ENCODE results near the gene TMEM26.

The TMEM26 gene

DNA sequence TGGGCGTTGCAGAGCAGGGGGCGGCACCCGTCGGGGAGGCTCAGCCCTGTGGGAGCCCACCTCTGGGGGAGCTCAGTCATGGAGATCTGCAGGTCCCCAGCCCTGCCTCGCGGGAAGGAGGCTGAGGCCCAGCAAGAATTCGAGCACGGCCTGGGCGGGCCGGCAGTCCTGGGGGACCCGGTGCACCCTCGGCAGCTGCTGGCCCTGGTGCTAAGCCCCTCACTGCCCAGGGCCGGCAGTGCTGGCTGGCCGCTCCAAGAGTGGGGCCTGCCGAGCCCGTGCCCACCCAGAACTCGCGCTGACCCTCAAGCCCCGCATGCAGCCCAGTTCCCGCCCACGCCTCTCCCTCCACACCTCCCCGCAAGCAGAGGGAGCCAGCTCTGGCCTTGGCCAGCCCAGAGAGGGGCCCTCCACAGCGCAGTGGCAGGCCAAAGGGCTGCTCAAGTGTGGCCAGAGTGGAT lies 76.2 kb downstream of the TMEM26 start:
- H3K4me2 ChIP-seq (ENCODE audit: low read length): no peak overlapping the region
- no peaks in the 10 kb centered on the region for H3K4me1 ChIP-seq (ENCODE audit: control insufficient read depth, low read depth, low read length)
- no peaks in the 10 kb centered on the region for H3K79me1 ChIP-seq (ENCODE audit: low read length)
- H3K27ac ChIP-seq (ENCODE audit: low read depth, low read length): no peak overlapping the region
- H4K5ac ChIP-seq (ENCODE audit: low read length): no peak overlapping the region
- no peaks in the 10 kb centered on the region for H3K79me2 ChIP-seq (ENCODE audit: control insufficient read depth, insufficient read depth, low read length)
- no peak overlapping the region for H3K9ac ChIP-seq (ENCODE audit: low read length)
- no peak overlapping the region for H2BK15ac ChIP-seq (replicated peaks; ENCODE audit: low read depth)
- no peak overlapping the region for H2BK120ac ChIP-seq (ENCODE audit: low read depth, low read length)
- H3K56ac ChIP-seq (ENCODE audit: low read length): no peak overlapping the region
- no peak overlapping the region for H3K4me3 ChIP-seq (ENCODE audit: low read length)
- no peak overlapping the region for H3K23ac ChIP-seq (ENCODE audit: low read length)
- H2BK5ac ChIP-seq (ENCODE audit: low read length): no peak overlapping the region
- DNase-seq: no peak
- no peak overlapping the region for H2AK5ac ChIP-seq (ENCODE audit: low read length)
- no peaks in the 10 kb centered on the region for H3K27me3 ChIP-seq (ENCODE audit: insufficient read depth, low read length, poor library complexity)
- no peak overlapping the region for H4K8ac ChIP-seq (ENCODE audit: low read depth, low read length)
- no CpG with 5 or more reads among the region's 23 CpGs for WGBS (ENCODE audit: extremely low coverage, insufficient coverage, low lambda C conversion rate)
- H3K18ac ChIP-seq (ENCODE audit: low read length): no peak overlapping the region
- H3K4ac ChIP-seq (ENCODE audit: low read depth, low read length): no peak overlapping the region
- no peaks in the 10 kb centered on the region for H3K36me3 ChIP-seq (ENCODE audit: control insufficient read depth, insufficient read depth, low read length)

DNA sequence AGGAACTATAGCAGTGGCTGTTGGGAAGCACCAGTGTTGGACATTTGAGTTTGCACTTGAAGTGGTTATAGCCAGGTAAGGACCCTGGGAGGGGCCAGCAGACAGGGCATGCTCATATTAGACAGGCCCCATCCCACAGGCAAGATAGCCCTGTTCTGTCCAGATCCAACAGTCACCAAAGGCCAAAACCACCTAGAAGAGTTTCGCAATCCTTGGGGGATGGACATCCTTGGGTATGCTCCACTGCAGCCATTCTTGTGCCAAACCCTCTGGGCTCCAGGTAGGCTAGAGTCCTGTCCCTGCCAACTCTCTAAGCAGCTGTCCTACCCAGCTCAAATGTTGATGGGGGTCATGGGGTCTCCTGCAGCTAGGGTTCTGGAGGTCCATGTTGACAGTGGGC lies 76.8 kb downstream of the TMEM26 start:
- Histone ChIP-seq H3K4me1 (ENCODE audit: control insufficient read depth, low read depth, low read length) (no peaks in the 10 kb centered on the region), H3K27me3 (ENCODE audit: insufficient read depth, low read length, poor library complexity) (no peaks in the 10 kb centered on the region), H3K79me2 (ENCODE audit: control insufficient read depth, insufficient read depth, low read length) (no peaks in the 10 kb centered on the region), H2BK15ac (replicated peaks; ENCODE audit: low read depth) (no peak overlapping the region), H4K5ac (ENCODE audit: low read length) (no peak overlapping the region), H4K8ac (ENCODE audit: low read depth, low read length) (no peak overlapping the region), H2BK5ac (ENCODE audit: low read length) (no peak overlapping the region), H3K36me3 (ENCODE audit: control insufficient read depth, insufficient read depth, low read length) (no peaks in the 10 kb centered on the region), H3K56ac (ENCODE audit: low read length) (no peak overlapping the region), H3K9ac (ENCODE audit: low read length) (no peak overlapping the region), H3K4me3 (ENCODE audit: low read length) (no peak overlapping the region), H2AK5ac (ENCODE audit: low read length) (no peak overlapping the region), H3K23ac (ENCODE audit: low read length) (no peak overlapping the region), H3K18ac (ENCODE audit: low read length) (no peak overlapping the region), H2BK120ac (ENCODE audit: low read depth, low read length) (no peak overlapping the region), H3K4me2 (ENCODE audit: low read length) (no peak overlapping the region), H3K27ac (ENCODE audit: low read depth, low read length) (no peak overlapping the region), H3K79me1 (ENCODE audit: low read length) (no peaks in the 10 kb centered on the region), H3K4ac (ENCODE audit: low read depth, low read length) (no peak overlapping the region)
- no CpG with 5 or more reads among the region's 1 CpG for WGBS (ENCODE audit: extremely low coverage, insufficient coverage, low lambda C conversion rate)
- no peak for DNase-seq

- Histone ChIP-seq H2BK5ac (ENCODE audit: low read length) (no peak overlapping the region), H3K56ac (ENCODE audit: low read length) (no peak overlapping the region), H3K4me2 (ENCODE audit: low read length) (no peak overlapping the region), H3K27me3 (ENCODE audit: insufficient read depth, low read length, poor library complexity) (no peaks in the 10 kb centered on the region), H3K9ac (ENCODE audit: low read length) (no peak overlapping the region), H2BK15ac (replicated peaks; ENCODE audit: low read depth) (no peak overlapping the region), H3K4me1 (ENCODE audit: control insufficient read depth, low read depth, low read length) (no peaks in the 10 kb centered on the region), H3K27ac (ENCODE audit: low read depth, low read length) (no peak overlapping the region), H2BK120ac (ENCODE audit: low read depth, low read length) (no peak overlapping the region), H4K5ac (ENCODE audit: low read length) (no peak overlapping the region), H3K79me2 (ENCODE audit: control insufficient read depth, insufficient read depth, low read length) (no peaks in the 10 kb centered on the region), H3K23ac (ENCODE audit: low read length) (no peak overlapping the region), H4K8ac (ENCODE audit: low read depth, low read length) (no peak overlapping the region), H3K18ac (ENCODE audit: low read length) (no peak overlapping the region), H3K4ac (ENCODE audit: low read depth, low read length) (no peak overlapping the region), H2AK5ac (ENCODE audit: low read length) (no peak overlapping the region), H3K79me1 (ENCODE audit: low read length) (no peaks in the 10 kb centered on the region), H3K4me3 (ENCODE audit: low read length) (no peak overlapping the region), H3K36me3 (ENCODE audit: control insufficient read depth, insufficient read depth, low read length) (no peaks in the 10 kb centered on the region)
- no CpG with 5 or more reads among the region's 1 CpG for WGBS (ENCODE audit: extremely low coverage, insufficient coverage, low lambda C conversion rate)
- DNase-seq: no peak
Observed at GRCh38 chr10:61366365-61366764, 86.8 kb downstream of the TMEM26 start.

DNA sequence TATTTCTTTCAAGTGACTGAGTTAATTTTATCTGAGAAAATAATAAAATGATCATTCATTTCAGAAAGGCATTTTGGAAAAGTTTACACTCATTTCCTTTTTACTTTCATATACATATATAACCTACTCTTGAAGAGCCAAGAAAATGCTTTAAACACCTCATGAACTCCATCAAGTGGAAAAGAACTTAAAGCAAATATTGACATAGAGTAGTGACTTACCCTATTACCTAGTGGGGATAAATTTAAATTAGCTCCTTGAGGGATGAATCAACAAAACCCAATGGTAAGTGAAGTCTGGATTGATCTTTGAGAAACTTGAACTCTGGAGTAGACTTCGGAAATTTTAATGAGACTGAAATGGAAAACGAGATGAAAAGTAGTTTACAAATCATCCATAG lies 88.6 kb downstream of the TMEM26 start:
- no peaks in the 10 kb centered on the region for H3K79me2 ChIP-seq (ENCODE audit: control insufficient read depth, insufficient read depth, low read length)

DNA sequence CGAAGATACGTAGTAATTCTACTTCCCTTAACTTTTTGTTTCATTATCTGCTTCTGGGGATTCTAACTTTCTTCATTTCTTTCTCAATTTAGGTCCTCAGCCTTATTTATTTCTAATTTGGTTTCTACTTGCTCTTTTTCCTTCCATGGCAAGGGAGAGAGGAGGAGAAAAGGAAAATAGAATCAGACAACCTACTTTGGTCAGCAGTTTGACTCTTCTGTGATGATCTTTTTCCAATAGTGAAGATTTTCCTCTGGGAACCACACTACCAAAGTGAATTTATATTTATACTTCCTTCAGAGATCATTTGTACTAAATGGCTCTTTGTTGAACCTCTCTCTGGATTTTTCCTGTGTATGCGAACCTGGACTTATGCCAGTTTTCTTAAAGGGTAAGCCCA lies 90.2 kb downstream of the TMEM26 start:
- WGBS (ENCODE audit: extremely low coverage, insufficient coverage, low lambda C conversion rate): no CpG with 5 or more reads among the region's 3 CpGs
- Histone ChIP-seq H3K79me2 (ENCODE audit: control insufficient read depth, insufficient read depth, low read length) (no peaks in the 10 kb centered on the region), H3K23ac (ENCODE audit: low read length) (no peak overlapping the region), H3K27ac (ENCODE audit: low read depth, low read length) (no peak overlapping the region), H3K79me1 (ENCODE audit: low read length) (no peaks in the 10 kb centered on the region), H2BK15ac (replicated peaks; ENCODE audit: low read depth) (no peak overlapping the region), H4K5ac (ENCODE audit: low read length) (no peak overlapping the region), H2BK5ac (ENCODE audit: low read length) (no peak overlapping the region), H3K36me3 (ENCODE audit: control insufficient read depth, insufficient read depth, low read length) (no peaks in the 10 kb centered on the region), H3K56ac (ENCODE audit: low read length) (no peak overlapping the region), H3K4ac (ENCODE audit: low read depth, low read length) (no peak overlapping the region), H3K9ac (ENCODE audit: low read length) (no peak overlapping the region), H3K18ac (ENCODE audit: low read length) (no peak overlapping the region), H3K27me3 (ENCODE audit: insufficient read depth, low read length, poor library complexity) (no peaks in the 10 kb centered on the region), H3K4me3 (ENCODE audit: low read length) (no peak overlapping the region), H3K4me1 (ENCODE audit: control insufficient read depth, low read depth, low read length) (no peaks in the 10 kb centered on the region), H4K8ac (ENCODE audit: low read depth, low read length) (no peak overlapping the region), H3K4me2 (ENCODE audit: low read length) (no peak overlapping the region), H2AK5ac (ENCODE audit: low read length) (no peak overlapping the region), H2BK120ac (ENCODE audit: low read depth, low read length) (no peak overlapping the region)
- DNase-seq: no peak

More for the DNA sequence above, 88.6 kb downstream of the TMEM26 start:
- H4K8ac ChIP-seq (ENCODE audit: low read depth, low read length): no peak overlapping the region
- H3K4me3 ChIP-seq (ENCODE audit: low read length): no peak overlapping the region
- DNase-seq: no peak
- H3K18ac ChIP-seq (ENCODE audit: low read length): no peak overlapping the region
- H2BK5ac ChIP-seq (ENCODE audit: low read length): no peak overlapping the region
- no peaks in the 10 kb centered on the region for H3K79me1 ChIP-seq (ENCODE audit: low read length)
- no peak overlapping the region for H3K4ac ChIP-seq (ENCODE audit: low read depth, low read length)
- H3K56ac ChIP-seq (ENCODE audit: low read length): no peak overlapping the region
- no peak overlapping the region for H4K5ac ChIP-seq (ENCODE audit: low read length)
- H2AK5ac ChIP-seq (ENCODE audit: low read length): no peak overlapping the region
- H3K27me3 ChIP-seq (ENCODE audit: insufficient read depth, low read length, poor library complexity): no peaks in the 10 kb centered on the region
- no peak overlapping the region for H3K4me2 ChIP-seq (ENCODE audit: low read length)
- no peaks in the 10 kb centered on the region for H3K36me3 ChIP-seq (ENCODE audit: control insufficient read depth, insufficient read depth, low read length)
- H2BK15ac ChIP-seq (replicated peaks; ENCODE audit: low read depth): no peak overlapping the region
- WGBS (ENCODE audit: extremely low coverage, insufficient coverage, low lambda C conversion rate): no CpG with 5 or more reads among the region's 2 CpGs
- H3K9ac ChIP-seq (ENCODE audit: low read length): no peak overlapping the region
- H3K23ac ChIP-seq (ENCODE audit: low read length): no peak overlapping the region
- no peak overlapping the region for H2BK120ac ChIP-seq (ENCODE audit: low read depth, low read length)
- H3K27ac ChIP-seq (ENCODE audit: low read depth, low read length): no peak overlapping the region
- H3K4me1 ChIP-seq (ENCODE audit: control insufficient read depth, low read depth, low read length): no peaks in the 10 kb centered on the region

GRCh38 chr10:61359452-61359851 lies 93.7 kb downstream of the TMEM26 start:
- Histone ChIP-seq H2BK5ac (ENCODE audit: low read length) (no peak overlapping the region), H3K36me3 (ENCODE audit: control insufficient read depth, insufficient read depth, low read length) (no peaks in the 10 kb centered on the region), H3K4me2 (ENCODE audit: low read length) (no peak overlapping the region), H3K4me1 (ENCODE audit: control insufficient read depth, low read depth, low read length) (no peaks in the 10 kb centered on the region), H2BK120ac (ENCODE audit: low read depth, low read length) (no peak overlapping the region), H2BK15ac (replicated peaks; ENCODE audit: low read depth) (no peak overlapping the region), H4K5ac (ENCODE audit: low read length) (no peak overlapping the region), H4K8ac (ENCODE audit: low read depth, low read length) (no peak overlapping the region), H3K23ac (ENCODE audit: low read length) (no peak overlapping the region), H3K79me2 (ENCODE audit: control insufficient read depth, insufficient read depth, low read length) (no peaks in the 10 kb centered on the region), H3K27ac (ENCODE audit: low read depth, low read length) (no peak overlapping the region), H3K18ac (ENCODE audit: low read length) (no peak overlapping the region), H3K27me3 (ENCODE audit: insufficient read depth, low read length, poor library complexity) (no peaks in the 10 kb centered on the region), H3K4ac (ENCODE audit: low read depth, low read length) (no peak overlapping the region), H3K4me3 (ENCODE audit: low read length) (no peak overlapping the region), H3K56ac (ENCODE audit: low read length) (no peak overlapping the region), H3K9ac (ENCODE audit: low read length) (no peak overlapping the region), H2AK5ac (ENCODE audit: low read length) (no peak overlapping the region), H3K79me1 (ENCODE audit: low read length) (no peaks in the 10 kb centered on the region)
- no CpG with 5 or more reads among the region's 2 CpGs for WGBS (ENCODE audit: extremely low coverage, insufficient coverage, low lambda C conversion rate)
- DNase-seq: peak; percentile 6

All from mesendoderm (in vitro differentiated cells).